ENCODE data around the gene PPP1R36.
A peak's percentile ranks its signal among the peaks of the same experiment; 100 is the strongest.

PPP1R36 gene

DNA sequence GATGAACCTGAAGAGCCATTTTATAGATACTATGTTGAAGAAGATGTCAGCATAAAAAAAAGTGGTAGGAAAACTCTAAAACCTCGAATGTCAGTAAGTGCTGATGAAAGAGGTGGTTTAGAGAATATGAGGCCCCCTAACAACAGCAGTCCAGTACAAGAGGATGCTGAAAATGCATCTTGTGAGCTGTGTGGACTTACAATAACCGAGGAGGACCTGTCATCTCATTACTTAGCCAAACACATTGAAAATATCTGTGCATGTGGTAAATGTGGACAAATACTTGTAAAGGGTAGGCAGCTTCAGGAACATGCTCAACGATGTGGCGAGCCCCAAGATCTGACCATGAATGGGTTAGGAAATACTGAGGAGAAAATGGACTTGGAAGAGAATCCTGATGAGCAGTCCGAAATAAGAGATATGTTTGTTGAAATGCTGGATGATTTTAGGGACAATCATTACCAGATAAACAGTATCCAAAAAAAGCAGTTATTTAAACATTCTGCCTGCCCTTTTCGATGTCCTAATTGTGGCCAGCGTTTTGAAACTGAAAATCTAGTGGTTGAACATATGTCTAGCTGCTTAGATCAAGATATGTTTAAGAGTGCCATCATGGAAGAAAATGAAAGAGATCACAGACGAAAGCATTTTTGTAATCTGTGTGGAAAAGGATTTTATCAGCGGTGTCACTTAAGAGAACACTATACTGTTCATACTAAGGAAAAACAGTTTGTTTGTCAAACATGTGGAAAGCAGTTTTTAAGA, 27.0 kb upstream of the PPP1R36 start:
- no peak overlapping the region for H3K4me3 ChIP-seq (ENCODE audit: low read depth, low read length)
- TF ChIP-seq, protein P1, sequence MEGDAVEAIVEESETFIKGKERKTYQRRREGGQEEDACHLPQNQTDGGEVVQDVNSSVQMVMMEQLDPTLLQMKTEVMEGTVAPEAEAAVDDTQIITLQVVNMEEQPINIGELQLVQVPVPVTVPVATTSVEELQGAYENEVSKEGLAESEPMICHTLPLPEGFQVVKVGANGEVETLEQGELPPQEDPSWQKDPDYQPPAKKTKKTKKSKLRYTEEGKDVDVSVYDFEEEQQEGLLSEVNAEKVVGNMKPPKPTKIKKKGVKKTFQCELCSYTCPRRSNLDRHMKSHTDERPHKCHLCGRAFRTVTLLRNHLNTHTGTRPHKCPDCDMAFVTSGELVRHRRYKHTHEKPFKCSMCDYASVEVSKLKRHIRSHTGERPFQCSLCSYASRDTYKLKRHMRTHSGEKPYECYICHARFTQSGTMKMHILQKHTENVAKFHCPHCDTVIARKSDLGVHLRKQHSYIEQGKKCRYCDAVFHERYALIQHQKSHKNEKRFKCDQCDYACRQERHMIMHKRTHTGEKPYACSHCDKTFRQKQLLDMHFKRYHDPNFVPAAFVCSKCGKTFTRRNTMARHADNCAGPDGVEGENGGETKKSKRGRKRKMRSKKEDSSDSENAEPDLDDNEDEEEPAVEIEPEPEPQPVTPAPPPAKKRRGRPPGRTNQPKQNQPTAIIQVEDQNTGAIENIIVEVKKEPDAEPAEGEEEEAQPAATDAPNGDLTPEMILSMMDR (IDR thresholded peaks at IDR 0.05; ENCODE audit: low read depth, low read length): no peak

DNA sequence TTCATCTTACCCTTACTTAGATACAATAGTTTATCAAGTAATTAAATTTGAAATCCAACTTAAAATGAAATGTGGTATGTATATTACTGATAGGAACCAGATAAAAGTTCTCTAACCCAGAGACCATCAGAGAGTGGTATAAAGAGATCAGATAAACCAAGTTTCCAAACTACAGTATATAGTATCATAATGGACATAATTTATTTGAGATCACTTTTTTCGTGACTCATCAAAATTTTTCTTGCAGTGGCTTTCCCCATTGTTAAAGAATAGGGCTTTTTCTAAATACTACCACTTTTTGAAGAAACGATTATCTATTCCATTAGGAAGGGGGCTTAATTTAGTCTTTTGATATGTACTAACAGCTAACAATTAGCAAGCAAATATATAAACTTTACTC, 24.4 kb upstream of the PPP1R36 start:
- H3K4me3 ChIP-seq (ENCODE audit: low read depth, low read length): no peak overlapping the region
- TF ChIP-seq, protein P1 (IDR thresholded peaks at IDR 0.05; ENCODE audit: low read depth, low read length): no peak

DNA sequence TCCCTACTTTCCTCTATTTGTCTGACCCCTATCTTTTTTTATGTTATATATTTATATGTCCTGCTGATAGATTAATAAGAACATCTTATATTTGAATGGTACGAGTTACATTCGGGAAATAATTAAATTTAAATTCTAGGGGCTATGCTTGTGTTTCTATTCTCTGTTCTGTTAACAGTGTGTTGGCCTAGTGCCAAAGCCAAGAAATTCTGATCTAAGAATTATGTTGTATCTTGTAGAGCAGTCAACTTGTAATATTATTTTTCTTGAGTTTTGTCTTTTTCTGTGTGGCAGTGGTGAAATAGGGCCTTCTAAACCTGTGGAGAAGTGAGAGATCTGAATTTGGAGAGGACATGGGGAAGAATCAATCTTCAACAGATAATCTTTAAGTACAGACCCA, 18.2 kb upstream of the PPP1R36 start:
- H3K4me3 ChIP-seq (ENCODE audit: low read depth, low read length): no peak overlapping the region
- TF ChIP-seq, protein P1 (IDR thresholded peaks at IDR 0.05; ENCODE audit: low read depth, low read length): no peak

DNA sequence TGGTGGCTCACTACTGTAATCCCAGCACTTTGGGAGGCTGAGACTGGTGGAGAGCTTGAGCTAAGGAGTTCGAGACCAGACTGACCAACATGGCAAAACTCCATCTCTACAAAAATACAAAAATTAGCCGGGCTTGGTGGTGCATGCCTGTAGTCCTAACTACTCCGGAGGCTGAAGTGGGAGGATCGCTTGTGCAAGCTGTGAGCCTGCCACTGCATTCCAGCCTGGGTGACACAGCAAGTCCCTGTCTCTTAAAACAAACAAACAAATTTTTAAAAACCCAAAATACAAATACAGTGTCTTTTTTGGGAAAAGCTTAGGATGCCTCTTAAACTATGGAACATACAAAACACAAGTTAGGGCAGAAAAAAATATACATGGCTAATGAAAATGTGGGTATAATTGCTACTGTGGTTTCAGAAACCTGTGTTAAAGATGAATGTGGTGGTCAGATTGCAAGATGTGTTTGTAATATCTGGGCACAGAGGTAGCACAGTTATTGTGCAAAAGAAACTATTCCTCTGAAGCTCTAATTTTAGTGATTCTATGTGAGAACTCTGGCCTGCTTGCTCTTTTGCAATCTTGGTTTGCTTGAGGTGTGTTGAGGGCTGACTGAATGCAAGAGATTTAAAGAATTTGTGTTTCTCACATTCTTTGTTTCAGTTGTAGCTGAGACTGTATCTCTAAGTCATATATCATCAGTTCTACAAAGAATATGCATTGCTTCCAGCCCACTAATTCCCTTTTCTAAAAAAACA, 13.1 kb upstream of the PPP1R36 start:
- no peak overlapping the region for H3K4me3 ChIP-seq (ENCODE audit: low read depth, low read length)
- TF ChIP-seq, protein P1 (IDR thresholded peaks at IDR 0.05; ENCODE audit: low read depth, low read length): no peak

DNA sequence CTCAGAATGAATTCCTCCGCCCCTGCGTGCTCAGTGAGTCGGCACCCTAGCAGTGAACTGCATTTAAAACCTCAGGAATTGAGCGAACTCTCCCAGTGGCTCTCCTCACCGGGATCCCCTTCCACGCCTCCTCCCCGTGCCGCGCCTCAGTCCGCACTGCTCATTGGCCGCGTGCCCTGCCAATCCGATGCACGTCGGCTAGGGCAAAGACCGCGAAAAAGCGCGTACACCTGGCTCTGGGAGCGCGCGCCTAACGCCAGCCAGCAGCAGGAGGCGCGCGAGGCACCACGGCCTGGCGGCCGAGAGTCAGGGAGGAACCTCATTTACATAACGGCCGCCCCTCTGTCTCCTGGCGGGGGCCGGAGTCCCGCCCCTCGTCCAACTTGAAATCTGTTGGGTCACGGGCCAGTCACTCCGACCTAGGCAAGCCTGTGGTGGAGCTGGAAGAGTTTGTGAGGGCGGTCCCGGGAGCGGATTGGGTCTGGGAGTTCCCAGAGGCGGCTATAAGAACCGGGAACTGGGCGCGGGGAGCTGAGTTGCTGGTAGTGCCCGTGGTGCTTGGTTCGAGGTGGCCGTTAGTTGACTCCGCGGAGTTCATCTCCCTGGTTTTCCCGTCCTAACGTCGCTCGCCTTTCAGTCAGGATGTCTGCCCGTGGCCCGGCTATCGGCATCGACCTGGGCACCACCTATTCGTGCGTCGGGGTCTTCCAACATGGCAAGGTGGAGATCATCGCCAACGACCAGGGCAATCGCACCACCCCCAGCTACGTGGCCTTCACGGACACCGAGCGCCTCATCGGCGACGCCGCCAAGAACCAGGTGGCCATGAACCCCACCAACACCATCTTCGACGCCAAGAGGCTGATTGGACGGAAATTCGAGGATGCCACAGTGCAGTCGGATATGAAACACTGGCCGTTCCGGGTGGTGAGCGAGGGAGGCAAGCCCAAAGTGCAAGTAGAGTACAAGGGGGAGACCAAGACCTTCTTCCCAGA, 9.3 kb upstream of the PPP1R36 start, which contains the start of gene HSPA2:
Gene HSPA2, plus strand, starts transcription at position 534 of the 995 bp plus-strand sequence. Its CDS starts 109 bp downstream, at position 643.
- TF ChIP-seq, protein P1 (IDR thresholded peaks at IDR 0.05; ENCODE audit: low read depth, low read length): peak; percentile 74
- H3K4me3 ChIP-seq (ENCODE audit: low read depth, low read length): peak within 1 kb of the TSS; percentile 65

DNA sequence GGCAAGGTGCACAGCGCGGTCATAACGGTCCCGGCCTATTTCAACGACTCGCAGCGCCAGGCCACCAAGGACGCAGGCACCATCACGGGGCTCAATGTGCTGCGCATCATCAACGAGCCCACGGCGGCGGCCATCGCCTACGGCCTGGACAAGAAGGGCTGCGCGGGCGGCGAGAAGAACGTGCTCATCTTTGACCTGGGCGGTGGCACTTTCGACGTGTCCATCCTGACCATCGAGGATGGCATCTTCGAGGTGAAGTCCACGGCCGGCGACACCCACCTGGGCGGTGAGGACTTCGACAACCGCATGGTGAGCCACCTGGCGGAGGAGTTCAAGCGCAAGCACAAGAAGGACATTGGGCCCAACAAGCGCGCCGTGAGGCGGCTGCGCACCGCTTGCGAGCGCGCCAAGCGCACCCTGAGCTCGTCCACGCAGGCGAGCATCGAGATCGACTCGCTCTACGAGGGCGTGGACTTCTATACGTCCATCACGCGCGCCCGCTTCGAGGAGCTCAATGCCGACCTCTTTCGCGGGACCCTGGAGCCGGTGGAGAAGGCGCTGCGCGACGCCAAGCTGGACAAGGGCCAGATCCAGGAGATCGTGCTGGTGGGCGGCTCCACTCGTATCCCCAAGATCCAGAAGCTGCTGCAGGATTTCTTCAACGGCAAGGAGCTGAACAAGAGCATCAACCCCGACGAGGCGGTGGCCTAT, 8.3 kb upstream of the PPP1R36 start:
- peak overlapping the region; percentile 65 for H3K4me3 ChIP-seq (ENCODE audit: low read depth, low read length)
- TF ChIP-seq, protein P1 (IDR thresholded peaks at IDR 0.05; ENCODE audit: low read depth, low read length): no peak
